Lower lobe of right lung (tissue), 2 donors: ENCODE results near the gene PDZD2. TPM values are rescaled to one million over a fixed set of nuclear protein-coding genes. Genes with fewer than 3 reads are reported as not detected.

Source experiments
- ATAC-seq, 2 donors: fragments of 200-7000 bp; cut with Tn5 transposase; one replicate each; pipeline ENCODE4 v1.9.1; 2020 to 2022; ENCODE audit warnings: mild to moderate bottlenecking in 2 of 2, moderate library complexity in 2 of 2
- DNase-seq: peaks from one replicate; pipeline ENCODE4 v3.0.0-alpha.2; 2020
- H3K27ac ChIP-seq: fragments of 200-600 bp; one replicate; pipeline ENCODE4 v1.8.0; 2022
- H3K27me3 ChIP-seq: fragments of 200-600 bp; one replicate; pipeline ENCODE4 v1.8.0; 2022; ENCODE audit warnings: low read depth
- H3K36me3 ChIP-seq: fragments of 200-600 bp; one replicate; pipeline ENCODE4 v1.8.0; 2022; ENCODE audit warnings: mild to moderate bottlenecking
- H3K4me1 ChIP-seq: fragments of 200-600 bp; one replicate; pipeline ENCODE4 v1.8.0; 2022
- H3K4me3 ChIP-seq: fragments of 200-600 bp; one replicate; pipeline ENCODE4 v1.8.0; 2022; ENCODE audit warnings: mild to moderate bottlenecking
- H3K9me3 ChIP-seq: fragments of 200-600 bp; one replicate; pipeline ENCODE4 v1.8.0; 2022
- intact Hi-C: fragments of 100-400 bp; cut with DNase I; formaldehyde crosslinking; loops from one replicate; pipeline ENCODE4 v1.11.0; 2022
- total RNA-seq: library from RNA; stranded (reverse); fragmentation: NEBNext Ultra II Directional; extraction: Animal tissue kit (Norgen Biotek cat#: 25700); gene quantifications from one replicate; pipeline ENCODE4 v1.2.1, GENCODE V29; 2021
- TF ChIP-seq, protein P1 (sequence below): fragments of 200-600 bp; IDR thresholded peaks from one replicate; pipeline ENCODE4 v1.8.0; 2022; ENCODE audit warnings: antibody characterized with exemption, mild to moderate bottlenecking
- donor health status: DM: no; HTN: yes; CAD: no; lungs with severe emphysema.

PDZD2 gene
- total RNA-seq, 1 donor from 2014 or later, result 67.8 TPM

DNA sequence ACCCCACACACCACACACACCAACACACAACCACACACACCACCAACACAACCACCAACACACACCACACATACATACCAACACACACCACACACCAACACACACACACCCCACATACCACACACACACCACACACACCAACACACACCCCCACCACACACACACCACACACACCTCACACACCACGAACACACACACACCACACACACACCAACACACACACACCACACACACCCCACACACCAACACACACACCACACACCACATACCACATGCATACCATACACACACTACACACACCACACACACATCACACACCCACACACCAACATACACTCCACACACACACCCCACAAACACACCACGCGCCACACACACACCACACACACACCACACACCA, 363.8 kb downstream of the PDZD2 start:
- ATAC-seq, result no peak
- Histone ChIP-seq H3K9me3 (no peaks in the 10 kb centered on the region), H3K36me3 (peaks cover 20% of the 10 kb centered on the region), H3K4me3 (no peak overlapping the region), H3K4me1 (peaks cover 4% of the 10 kb centered on the region), H3K27me3 (no peaks in the 10 kb centered on the region), H3K27ac (no peak overlapping the region)
- intact Hi-C loops, result no loop called here
- no peak for DNase-seq
- TF ChIP-seq, protein P1, sequence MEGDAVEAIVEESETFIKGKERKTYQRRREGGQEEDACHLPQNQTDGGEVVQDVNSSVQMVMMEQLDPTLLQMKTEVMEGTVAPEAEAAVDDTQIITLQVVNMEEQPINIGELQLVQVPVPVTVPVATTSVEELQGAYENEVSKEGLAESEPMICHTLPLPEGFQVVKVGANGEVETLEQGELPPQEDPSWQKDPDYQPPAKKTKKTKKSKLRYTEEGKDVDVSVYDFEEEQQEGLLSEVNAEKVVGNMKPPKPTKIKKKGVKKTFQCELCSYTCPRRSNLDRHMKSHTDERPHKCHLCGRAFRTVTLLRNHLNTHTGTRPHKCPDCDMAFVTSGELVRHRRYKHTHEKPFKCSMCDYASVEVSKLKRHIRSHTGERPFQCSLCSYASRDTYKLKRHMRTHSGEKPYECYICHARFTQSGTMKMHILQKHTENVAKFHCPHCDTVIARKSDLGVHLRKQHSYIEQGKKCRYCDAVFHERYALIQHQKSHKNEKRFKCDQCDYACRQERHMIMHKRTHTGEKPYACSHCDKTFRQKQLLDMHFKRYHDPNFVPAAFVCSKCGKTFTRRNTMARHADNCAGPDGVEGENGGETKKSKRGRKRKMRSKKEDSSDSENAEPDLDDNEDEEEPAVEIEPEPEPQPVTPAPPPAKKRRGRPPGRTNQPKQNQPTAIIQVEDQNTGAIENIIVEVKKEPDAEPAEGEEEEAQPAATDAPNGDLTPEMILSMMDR, result no peak

DNA sequence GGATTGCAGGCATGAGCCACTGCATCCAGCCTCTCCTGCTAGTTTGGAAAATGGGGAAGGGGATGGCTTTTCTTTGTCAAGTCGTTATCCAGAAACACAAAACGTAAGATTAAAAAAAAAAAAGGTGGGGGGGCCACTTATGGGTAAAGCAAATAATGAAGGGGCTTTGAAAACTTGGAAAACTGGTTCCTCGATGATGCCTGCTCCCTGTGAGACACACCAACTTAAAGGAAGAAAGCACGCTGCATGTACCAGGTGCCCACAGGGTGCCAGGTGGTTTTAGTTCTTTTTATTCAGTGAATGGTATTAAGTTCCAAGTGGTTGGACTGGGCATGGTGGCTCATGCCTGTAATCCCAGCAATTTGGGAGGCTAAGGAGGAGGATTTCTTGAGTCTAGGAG, 365.1 kb downstream of the PDZD2 start:
- peaks cover 4% of the 10 kb centered on the region for H3K4me1 ChIP-seq
- TF ChIP-seq, protein P1, result no peak
- DNase-seq, result no peak

DNA sequence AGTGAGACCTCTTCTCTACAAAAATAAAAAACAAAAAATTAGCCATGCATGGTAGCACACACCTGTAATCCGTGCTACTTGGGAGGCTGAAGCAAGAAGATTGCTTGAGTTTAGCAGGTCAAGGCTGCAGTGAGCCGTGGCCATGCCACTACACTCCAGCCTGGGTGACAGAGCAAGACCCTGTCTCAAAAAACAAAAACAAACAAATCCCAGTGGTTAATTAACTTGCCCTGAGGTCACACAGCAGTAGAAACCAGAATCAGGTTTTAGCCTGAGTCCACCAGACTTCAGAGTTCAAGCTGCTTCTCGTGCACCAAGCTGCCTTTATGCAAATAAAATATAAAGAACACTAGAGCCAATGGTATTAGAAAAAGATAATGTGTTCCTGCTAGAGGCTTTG, 365.5 kb downstream of the PDZD2 start:
- TF ChIP-seq, protein P1, result no peak
- no peak for DNase-seq
- Histone ChIP-seq H3K4me3 (no peak overlapping the region), H3K9me3 (no peaks in the 10 kb centered on the region), H3K27ac (no peak overlapping the region), H3K36me3 (peaks cover 18% of the 10 kb centered on the region), H3K27me3 (no peaks in the 10 kb centered on the region), H3K4me1 (peaks cover 4% of the 10 kb centered on the region)
- no peak for ATAC-seq
- intact Hi-C loops, result no loop called here

More for the DNA sequence above, 365.1 kb downstream of the PDZD2 start:
- Histone ChIP-seq H3K36me3 (peaks cover 20% of the 10 kb centered on the region), H3K9me3 (no peaks in the 10 kb centered on the region), H3K4me3 (no peak overlapping the region), H3K27me3 (no peaks in the 10 kb centered on the region), H3K27ac (no peak overlapping the region)
- intact Hi-C loops, result no loop called here
- ATAC-seq, result no peak

DNA sequence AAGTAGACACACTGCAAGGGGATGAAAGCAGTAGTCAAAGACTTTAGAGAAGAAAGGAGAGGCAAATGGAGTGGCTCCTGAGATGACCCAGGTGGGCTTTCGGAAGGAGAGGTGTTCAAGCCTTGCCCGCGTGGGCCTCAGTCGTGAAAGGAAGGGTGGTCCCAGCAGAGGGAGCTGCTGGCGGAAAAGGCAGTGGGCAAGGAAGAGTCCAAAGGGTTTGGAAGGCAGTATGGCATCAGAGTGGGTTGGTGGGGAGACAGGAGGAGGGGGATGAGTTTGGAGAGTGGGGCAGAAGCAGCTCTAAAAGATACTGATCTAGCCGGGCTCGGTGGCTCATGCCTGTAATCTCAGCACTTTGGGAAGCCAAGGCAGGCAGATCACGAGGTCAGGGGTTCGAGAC, 369.8 kb downstream of the PDZD2 start:
- peaks cover 4% of the 10 kb centered on the region for H3K4me1 ChIP-seq
- no peak for ATAC-seq
- no peak overlapping the region for H3K27ac ChIP-seq
- intact Hi-C loops, result no loop called here
- no peaks in the 10 kb centered on the region for H3K27me3 ChIP-seq
- no peak for DNase-seq
- H3K4me3 ChIP-seq, result no peak overlapping the region
- no peaks in the 10 kb centered on the region for H3K9me3 ChIP-seq
- H3K36me3 ChIP-seq, result peaks cover 9% of the 10 kb centered on the region
- TF ChIP-seq, protein P1, result no peak

DNA sequence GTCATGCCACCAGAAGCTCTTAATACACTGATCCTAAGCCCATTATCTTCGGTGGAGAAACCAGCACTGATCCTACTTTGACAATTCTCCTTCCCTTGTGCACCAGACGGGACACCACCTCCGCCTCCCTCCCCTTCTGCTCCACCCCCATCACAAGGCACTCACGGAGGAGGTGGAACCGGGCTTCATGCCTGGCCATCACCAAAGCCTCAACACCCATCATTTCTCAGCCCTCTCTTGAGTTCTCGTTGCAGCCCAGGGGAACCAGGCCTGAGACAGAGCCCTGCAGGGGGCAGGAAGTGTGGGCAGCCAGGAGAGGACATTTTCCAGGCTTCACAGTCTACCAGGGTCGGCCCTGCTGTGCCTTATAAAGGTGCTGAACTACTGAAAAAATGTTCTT, 374.7 kb downstream of the PDZD2 start:
- peaks cover 22% of the 10 kb centered on the region for H3K4me1 ChIP-seq
- peaks cover 12% of the 10 kb centered on the region for H3K36me3 ChIP-seq
- TF ChIP-seq, protein P1, result no peak
- H3K27me3 ChIP-seq, result no peaks in the 10 kb centered on the region
- DNase-seq, result no peak
- no peak overlapping the region for H3K4me3 ChIP-seq
- no peak overlapping the region for H3K27ac ChIP-seq
- H3K9me3 ChIP-seq, result no peaks in the 10 kb centered on the region
- ATAC-seq, result no peak
- intact Hi-C loops, result no loop called here
